DMS53 treated with DMSO at 0.1 percent for 48 hours (cell line): ENCODE results near the gene GRIP2.

Experiments used
- DNase-seq: peaks from one replicate; lab custom pipeline; 2025; ENCODE audit not compliant: unreplicated experiment; lab: John Stamatoyannopoulos, UW

The GRIP2 gene

DNA sequence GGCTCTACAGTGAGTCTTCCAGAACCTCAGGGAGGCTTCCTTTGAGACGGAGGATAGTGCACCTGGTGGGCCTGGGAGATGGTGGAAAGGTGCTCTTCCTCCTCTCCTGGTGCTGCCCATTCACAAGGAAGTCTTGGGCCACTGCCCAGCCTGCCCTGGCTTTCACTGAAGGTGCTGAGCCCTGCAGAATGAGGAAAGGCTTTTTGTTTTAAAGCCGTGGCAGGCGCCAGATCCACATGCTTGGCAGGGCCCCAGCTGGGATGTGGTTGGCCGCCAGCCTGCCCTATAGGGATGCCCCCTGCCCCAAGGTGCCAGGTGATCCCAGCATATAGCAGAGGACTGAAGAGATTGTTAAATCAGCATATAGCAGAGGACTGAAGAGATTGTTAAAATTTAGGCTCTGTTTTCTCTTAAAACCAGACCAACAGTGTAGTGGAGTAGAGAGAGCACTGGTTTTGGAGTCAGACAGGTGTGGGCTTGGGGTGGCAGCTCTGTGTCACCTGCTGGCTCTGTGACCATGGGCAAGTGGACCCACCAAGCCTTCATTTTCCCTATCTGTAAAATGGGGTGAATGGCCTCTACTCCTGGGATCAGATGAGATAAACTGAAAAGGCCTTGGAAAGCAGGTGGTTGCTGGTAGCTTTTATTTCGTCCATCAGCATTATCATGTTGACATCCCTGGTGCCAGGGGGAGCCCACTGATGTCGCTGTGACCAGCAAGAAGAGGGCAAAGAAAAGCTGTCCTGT is 84.4 kb downstream of the GRIP2 start:
- no peak for DNase-seq

DNA sequence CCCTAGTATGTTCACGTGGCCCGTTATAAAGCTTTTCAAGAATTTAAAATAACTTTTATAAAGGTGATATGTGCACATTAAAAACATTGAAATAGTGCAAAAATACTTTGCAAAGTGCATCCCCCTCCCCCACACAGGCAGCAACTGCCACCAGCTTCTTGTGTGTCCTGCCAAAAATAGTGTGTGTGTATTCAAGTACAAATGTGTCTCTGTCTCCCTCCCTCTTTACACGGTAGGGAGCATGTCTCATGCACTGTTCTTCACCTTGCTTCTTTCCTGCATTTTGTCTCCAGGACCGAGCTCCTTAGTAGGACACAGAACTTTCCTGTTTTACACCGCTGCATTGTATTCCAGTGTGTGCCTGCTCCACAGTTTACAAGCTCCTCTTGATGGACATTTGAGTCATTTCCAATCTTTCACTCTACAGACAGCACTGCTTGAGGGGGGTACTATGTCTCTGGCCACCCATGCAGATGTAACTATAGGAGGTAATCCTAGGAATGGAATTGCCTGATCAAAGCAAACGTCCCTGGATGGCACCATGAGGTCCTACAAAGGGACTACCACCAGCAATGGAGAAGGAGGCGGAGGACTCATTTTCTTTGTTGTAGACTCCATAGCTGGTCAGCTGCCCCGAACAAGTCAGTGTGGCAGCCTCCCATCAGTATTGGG is 85.4 kb downstream of the GRIP2 start:
- DNase-seq: no peak

DNA sequence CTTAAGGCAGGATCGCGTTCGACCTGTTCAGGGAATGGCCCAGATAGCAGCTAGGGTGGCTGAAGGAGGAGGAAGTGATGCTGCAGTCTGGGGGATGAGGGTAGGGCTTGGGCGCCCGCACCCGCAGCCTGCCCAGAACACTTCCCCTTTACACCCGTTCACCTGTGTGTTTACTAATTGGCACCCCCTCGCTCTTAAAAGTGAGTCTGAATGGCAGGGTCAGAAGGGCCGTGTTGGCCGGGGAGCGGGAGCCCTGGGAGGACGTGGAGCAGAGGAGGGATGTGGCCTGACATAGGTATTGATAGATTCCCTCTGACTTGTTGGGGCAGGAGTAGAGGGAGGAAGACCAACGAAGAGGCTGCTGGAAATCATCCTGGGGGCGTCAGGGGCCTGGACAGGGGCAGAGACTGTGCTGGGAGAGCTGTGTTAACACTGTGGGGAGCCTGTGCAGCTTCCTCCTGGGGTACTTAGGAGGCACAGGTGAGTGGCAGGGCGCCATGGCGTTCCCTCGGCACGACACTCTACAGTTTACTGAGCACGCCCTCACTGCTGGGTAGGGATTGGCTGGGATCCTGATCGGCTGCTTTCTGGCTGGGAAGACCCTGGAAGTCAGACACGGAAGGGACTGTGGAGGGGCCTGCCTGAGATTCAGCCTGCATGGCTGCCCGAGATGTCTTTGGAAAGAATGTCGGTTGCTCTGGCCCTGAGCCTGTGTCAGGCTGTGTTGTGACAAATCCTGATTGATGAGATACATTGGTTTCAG is 86.1 kb downstream of the GRIP2 start:
- no peak for DNase-seq

DNA sequence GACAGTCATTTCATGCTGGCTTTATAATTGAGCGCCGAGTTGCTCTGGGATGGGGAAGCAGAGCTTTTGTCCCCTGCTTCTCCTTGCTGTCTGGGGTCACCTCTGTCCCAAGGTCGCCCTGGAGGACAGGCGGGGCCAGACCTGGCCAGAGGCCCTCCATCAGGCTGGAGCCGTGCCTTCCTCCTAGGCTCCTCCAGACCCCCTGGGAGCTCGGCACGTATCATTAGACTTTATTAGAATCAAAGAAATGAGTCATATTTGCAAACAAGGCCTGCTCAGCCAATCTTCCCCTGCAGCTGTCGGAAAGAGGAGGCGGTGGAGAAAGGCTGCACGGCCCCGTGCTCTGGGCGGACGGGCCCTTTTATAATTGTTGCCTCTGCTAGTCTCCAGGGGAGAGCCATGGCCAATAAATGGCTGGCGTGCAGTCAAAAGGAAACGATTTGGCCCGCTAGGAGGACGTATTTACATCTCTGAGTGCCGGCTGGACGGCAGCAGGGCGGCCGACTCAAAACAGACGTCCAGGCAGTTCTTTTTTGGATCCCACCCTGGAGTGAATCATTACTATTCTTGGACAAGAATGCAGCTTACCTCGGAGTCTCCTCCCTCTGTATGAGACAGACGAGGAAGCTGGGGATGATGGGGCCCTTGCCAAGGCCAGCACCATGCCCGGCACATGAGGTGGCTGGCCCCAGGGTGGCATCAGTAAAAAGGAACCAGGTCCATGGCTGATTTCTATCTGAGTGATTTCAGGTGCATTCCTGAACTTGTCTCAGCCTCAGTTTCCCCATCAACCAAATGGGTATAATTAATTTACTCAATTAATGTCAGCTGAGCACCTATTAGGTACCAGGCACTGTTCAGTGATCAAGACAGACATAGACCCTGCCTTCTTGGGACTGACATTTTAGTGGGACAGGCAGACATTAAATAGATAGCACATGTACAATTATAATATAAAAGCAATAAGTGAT is 87.1 kb downstream of the GRIP2 start:
- DNase-seq: peak; percentile 43

DNA sequence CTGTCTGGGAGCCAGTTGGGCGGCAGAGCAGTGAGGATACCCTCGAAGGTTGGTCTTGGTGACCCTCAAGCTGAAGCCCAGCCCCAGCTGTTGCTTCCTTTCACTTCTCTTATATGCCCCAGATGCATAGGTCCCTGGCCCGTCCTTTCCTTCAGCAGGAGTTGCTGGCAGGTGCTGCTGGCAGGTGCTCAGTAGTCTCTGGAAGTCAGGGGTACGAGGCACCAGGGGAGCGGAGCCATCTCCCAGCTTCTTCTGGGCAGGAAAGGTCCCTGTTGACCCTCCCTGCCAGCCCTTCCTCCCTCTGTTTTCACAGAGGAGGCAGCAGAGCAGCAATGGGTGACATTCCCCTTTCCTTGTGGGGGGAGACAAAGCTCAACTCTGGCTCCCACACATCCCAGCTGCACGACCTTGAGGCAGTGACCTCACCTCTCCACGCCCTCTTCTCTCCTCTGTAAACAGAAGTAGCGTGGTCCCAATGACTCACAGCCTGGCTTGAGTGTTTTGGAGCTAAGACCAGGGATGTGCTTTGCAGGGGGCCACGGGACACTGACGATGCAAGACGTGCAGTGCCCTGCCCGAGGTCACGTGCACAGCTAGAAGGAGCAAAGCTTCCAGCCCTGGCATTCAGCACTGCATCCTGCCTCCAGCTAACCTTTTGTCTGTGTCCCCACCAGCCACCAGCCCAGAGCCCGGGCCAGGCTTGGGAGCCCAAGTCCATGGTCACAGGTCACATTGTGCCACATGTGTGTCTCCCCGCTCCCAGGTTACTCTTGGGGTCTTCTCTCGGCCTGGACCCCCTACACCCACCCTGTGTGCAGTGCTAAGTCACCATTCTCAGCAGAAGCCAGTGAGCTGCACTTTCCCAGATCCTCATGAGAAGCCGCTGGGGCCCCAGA is 88.0 kb downstream of the GRIP2 start:
- DNase-seq: no peak

DNA sequence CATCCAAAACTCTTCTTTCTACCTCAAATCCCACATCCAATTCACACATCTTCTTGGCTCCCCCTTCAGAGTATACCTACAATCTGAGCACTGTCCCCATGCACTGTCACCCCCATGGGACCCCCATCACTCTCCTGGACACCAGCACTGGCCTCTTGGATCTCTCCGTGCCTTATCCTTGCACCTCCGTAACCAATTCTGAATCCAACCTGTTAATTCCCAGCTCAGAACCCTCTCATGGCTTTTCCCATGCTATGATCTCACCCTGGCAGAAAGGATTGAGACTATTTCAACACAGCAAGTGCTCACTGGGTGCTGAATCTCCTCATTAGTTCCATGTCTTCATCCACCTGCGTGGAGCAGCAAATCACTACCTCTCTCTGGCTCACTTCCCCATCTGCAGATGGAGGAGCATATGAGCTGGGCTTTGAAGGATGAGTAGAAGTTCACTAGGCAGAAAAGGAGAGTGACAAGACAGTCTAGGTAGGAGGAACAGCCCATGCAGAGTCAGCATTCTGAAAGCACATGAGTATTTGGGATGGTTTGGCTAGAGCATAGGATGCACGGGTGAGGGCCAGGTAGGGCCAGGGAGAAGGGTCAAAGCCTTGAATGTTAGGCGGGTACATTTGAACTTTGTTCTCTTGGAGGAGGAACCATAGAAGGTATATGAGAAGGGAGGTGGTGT is 89.1 kb downstream of the GRIP2 start:
- no peak for DNase-seq

DNA sequence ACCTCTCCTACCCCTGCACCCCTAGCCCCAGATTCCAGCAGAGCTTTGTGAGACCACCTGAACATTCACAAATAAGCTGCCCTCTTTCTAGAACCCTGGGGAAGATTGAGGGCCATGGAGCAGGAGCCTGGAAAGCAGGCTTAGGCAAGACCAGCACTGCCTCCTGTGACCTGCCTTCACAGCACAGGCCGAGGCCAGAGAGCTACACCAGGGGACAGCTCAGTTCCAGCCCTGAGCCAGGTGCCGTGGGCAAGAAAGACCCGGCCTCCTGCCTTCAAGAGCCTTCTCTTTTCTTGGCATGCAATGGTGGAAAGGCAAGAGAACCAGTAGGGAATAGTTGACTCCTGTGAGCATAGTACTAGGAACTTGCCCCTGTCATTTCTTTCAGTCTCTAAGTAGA is 89.6 kb downstream of the GRIP2 start:
- DNase-seq: no peak

DNA sequence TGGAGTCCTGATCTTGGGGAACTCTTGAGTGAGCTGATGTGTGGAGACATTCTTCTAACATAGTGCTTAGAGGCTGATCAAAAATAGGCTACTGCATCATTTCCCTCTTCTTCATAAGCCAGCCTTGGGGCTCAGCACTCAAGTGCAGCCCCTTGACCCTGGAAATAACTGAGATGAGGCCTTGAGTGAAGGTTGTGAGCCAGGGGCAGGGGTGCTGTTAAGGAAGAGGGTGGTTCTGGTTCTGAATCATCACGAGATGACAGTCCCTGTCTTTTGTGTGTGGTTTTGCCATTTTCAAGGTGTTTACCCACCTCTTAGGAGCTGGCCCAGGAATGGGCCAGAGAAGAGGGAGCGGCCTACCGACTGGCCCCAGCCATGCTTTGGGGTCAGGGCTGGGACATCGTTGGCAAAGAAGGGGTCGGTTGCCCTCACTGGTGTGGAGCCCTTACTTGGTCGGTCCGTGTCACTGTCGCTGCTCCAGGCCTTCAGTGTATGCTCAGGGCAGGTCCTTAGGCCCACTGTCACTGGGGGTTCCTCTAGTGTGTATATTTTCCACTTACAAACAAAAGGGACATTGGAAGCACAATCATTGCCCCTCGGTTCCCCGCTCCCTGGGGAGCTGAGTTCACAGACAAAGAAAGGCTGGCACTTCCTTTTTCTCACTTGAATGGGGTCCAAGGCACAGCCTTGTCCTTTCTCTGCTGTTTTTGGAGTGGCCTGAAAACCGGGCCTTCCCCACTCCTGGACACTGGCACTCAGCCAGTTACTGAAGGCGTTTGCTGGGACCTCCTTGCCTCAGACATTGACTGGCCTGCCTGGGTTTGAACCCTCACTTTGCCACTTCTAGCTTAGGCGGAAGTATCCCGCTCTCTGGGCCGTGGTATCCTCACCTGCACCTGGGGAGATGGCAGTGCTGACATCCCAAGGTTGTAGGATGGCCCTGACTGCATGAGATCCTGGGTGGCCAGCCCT is 91.1 kb downstream of the GRIP2 start:
- no peak for DNase-seq

DNA sequence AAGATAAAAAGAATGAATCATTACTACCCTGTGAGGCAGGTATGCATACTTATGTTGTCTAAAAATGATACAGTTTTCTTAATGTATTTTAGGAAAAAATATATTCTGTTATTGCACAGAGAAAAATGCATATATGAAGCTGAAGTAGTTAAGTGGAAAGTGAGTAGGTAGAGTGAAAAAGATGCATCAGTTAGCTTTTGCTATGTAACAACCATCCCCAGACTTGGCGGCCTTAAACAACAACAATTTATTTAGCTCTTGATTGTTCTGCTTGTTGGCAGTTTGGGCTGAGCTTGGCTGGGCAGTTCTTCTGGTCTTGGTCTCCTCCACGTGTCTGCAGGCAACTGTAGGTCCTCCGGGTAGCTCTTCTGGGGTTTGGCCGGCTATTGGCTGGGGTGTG is 92.1 kb downstream of the GRIP2 start:
- no peak for DNase-seq

DNA sequence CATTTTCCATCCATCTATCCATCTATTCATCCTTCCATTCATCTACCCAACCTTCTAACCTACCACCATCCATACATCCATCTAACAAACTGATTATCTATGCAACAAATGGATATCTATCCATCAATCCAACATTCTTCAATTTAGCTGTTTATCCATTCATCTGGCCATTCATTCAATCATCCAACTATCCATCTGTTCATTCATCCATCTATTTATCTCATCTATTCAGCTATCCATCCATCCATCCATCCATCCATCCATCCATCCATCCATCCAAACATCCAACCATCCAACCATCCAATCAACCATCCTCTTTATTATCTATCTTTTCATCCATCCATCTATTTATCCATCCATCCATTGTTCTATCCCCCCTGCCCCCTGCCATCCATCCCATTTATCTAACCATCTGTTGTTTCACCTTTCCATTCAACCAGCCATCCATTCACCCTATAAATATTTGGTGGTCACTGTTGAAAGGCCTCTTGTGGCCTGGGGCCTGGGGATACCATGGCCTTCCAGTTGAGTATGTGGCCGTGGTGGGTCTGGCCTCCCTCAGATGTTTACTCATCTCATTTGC is 93.1 kb downstream of the GRIP2 start:
- no peak for DNase-seq

DNA sequence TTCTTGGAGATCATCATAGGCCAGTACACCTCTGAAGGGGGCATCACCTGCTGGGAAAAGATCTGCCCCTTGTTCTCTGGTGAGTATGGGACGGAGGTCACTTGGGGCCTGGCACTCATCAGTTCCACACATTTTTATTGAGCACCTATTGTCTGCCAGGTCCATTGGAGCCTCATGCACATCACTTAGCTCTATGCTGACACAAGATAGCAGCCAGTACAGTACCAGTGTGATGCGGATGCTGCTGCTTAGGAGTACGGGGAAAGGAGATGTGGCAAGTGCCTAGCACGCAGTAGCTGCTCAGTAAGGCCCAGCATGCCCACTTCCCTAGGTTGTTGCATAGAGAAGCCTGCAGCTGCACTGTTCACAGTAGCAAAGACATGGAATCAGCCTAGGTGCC is 94.4 kb downstream of the GRIP2 start:
- no peak for DNase-seq

DNA sequence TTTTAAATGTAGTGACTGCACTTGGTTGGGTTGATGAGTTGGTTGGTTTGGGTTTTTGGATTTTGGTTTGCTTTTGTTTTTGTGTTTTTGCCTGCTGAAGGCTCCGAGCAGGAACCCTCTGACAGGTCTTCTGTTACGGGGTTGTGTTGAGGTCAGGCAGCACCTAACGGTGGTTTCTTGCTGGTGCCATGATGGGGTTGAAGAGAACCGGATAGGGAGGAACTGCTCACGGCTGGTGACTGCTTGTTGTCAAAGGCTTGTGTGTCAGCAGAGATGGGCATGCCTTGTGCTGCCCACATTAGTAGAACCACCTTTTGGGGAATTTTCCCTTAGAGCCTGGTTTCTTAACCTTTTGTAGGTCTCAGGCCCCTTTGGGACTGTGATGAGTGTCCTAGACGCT is 95.8 kb downstream of the GRIP2 start:
- DNase-seq: no peak

DNA sequence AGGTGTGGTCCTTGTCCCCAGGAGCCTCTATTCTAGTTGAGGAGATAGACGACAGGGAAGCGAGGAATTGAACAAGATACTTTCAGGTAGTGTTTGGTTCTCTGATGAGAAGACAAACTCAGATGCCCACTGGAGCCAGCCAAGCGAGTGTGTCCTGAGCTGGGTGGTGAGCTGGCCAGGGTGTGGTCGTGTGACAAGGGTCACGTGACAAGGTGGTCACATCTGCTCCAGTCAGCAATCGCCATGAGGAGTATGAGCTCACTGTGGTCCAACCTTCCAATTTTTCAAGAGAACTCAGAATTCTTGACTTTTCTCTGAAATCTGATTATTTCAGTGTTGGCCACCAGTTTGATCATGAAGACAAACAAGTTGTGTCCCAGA is 98.2 kb downstream of the GRIP2 start:
- DNase-seq: no peak

DNA sequence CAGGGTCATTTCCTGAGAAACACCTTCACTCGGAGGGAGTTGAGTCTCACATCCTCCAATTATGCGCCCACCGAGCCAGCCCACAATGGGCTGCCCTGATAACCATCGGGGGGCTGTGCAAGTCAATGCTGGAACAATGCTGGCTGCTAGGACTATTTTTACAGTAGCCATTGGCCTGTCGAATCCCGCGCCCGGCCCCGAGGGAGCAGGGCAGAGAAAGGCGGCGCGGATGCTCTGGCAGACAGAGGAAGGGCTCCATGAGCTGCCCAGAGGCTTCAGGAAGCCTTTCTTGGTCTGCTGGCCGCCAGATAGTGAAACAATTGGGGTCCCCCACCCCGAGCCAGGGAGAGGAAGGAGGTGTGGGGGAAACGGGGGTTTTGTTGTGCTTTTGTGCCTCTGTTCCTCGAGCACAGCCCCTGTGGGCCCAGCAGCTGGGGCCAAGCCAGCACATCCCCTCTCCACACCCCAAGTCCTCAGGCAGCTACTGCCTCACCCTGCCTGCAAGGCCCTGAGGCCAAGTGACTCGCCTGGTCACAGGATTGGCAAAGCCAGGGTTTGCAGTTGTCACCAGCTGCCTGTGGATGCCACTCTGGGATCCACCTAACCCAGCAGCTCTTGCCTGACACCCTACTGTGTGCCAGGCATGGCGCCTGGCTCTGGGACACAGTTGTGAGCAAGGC is 98.8 kb downstream of the GRIP2 start:
- no peak for DNase-seq

DNA sequence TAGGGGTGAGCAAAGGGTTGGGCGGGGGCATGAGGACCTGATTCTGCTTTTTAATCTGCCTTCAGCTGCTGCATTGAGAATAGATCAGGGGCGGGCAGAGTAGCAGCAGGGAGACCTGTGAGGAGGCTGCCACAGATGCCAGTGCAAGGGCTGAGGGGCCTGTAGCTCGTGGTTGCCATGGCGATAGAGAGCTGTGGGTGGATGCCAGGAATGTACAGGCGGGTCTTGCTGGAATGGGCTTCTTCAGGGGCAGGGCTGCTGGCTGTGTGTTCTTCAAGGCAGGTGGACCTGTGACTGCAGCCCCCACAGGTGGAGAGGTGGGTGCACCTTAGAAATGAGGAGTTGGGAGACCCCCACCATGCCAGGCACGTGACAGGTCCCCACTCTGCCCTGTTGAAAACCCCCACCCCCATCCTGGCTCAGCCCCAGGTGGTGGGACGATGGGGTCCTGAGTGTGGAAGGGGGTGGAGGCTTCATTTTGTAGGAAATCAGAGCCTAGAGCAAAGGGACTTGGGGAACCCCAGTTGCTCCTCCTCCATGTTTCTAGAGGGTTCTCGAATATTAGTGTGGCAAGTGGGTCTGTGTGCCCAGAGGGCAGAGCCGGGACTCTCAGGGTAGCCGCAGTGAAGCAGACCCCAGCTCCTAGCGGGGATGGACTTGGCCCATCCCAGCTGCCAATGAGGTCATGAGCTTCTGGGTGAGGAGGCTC is 99.5 kb downstream of the GRIP2 start:
- DNase-seq: no peak

DNA sequence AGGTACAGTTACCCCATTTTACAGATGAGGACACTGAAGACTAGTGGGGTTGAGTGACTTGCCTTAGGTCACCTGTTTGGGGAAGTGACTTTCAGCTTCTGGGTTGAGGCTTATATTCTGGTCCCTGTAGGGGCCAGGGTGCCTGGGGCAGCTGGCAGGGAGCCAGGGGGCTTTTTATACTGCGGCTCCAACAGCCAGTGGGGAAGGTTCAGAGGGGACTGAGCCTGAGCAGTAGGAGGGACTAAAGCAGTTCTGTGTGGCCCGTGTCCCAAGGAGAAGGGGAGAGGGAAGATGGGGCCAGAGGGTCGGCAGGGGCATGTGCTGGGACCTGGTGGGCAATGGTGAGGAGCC is 100.0 kb downstream of the GRIP2 start:
- DNase-seq: no peak
